Measurements from ENCODE around the gene CAPRIN2.

Gene CAPRIN2

DNA sequence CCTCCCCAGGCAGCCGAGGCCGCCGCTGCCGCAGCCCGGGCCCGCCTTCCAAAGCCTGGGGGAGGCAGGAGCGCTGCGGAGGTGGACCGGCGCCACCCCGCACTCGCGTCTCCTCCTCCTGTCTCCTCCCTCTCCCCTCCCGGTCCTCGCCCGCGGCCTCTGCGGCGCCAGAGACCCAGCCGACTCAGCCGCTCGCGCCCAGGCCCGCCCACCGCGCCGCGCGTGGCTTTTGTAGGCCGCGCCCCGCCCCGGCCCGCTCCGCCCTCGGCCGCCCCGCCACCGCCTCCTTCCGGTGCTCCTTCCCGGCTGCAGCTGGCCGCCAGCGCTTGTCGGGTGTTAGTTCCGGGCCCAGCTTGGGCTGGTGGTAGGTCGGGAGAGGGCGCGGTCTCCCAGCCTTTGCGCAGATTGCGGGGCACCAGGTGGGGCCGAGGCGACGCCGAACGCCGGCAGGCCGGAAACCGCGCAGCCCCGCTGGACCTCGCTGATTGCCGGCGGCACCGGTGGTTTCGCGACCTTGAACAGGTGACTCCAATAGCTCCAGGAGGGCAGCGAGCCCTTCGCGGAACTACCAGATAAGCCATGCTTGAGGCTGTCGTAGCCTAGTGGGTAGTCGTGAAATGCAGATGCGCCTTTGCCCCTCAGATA lies at the start of gene CAPRIN2:
TSS of gene CAPRIN2 (minus strand) at position 202 of the 645 bp plus-strand sequence. CDS start 1,431 bp downstream, outside the sequence.
- DNase-seq (ENCODE audit: low spot score) = peak; percentile 94

DNA sequence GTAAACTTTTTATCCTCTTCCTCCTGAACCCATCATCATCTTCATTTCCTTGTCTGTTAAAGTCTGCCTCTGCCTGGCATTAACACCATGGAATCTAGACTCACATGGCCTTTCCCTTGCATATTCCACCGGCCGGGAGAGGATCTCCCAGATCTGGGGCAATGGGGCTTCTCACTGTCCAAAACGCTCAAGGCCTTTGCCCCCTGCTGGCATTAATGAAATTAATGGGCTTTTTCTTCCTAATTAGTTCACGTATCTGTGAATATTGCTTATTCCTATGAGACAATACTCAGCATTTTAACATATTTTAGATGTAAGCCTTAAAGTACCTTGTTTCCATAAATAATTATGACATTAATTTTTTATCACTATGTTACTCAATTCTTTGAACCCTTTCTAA lies 42.9 kb upstream of the CAPRIN2 start:
- DNase-seq (ENCODE audit: low spot score) = no peak

DNA sequence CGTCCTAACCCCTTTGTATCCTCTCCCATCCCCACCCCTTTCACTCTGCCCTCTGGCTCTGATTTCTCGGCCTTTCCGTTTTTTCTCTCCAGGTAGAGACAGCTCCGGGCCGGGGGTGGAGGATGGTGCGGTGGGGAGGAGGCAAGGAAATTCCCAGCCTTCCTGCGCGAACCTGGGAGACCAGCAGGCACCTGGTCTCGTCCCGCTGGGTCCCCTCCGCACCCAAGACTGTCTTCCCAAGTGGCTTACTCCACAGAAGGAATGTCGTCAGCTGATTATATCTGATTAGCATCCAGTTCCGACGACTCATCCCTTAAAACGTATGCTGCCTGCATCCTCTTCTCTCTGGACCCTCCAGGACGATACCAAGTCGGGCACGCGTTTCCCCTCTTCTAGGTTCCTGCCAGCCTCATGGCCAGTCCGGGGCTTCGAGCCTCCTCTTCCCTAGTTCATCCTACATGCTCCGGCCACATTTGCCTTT lies 42.2 kb upstream of the CAPRIN2 start:
- DNase-seq (ENCODE audit: low spot score) = no peak

- DNase-seq (ENCODE audit: low spot score) = no peak
Observed at GRCh38 chr12:30796313-30796780, 41.6 kb upstream of the CAPRIN2 start.

GRCh38 chr12:30795410-30796312 lies 40.9 kb upstream of the CAPRIN2 start:
- peak; percentile 22 for DNase-seq (ENCODE audit: low spot score)

GRCh38 chr12:30794591-30795409 lies 40.0 kb upstream of the CAPRIN2 start:
- no peak for DNase-seq (ENCODE audit: low spot score)

GRCh38 chr12:30794020-30794419 lies 39.3 kb upstream of the CAPRIN2 start:
- DNase-seq (ENCODE audit: low spot score) = no peak

DNA sequence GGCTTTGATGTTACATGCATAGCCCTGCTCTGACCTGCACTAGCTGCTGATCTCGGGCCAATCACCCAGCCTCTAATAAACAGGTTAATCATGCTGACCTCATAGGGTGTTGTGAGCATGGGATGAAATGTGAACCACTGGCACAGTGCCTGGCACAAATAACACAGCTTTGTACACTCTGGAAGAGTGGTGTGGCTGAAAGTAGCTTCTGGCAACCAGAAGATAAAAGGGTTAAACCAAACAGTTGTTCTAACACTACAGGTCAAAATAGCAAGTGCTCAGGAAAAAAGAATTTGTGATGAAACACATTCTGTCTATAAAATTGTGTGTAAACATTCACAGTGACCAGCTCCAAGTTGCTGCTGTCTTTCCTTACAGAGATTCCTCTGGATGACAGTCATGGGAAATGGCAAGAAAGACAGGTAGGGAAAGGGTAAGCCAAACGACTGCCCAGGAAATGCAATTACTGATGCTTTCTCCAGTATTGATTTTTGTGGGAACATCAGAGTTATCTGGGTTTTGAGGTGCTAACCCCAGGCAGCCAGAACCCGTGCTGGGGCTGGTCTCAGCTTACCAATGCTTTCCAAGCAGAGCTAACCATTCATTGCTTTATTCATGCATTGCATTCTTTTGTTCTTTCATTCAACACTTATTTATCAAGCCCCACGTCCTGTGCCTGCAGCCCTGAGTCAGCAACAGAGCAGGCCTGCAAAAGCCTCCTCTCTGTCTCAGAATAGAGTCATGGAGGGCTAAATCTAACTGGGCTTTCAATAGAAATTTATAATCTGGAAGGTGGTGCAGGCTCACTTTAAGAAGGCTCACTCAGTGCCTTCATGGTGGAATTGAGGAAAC lies 38.1 kb upstream of the CAPRIN2 start:
- no peak for DNase-seq (ENCODE audit: low spot score)

GRCh38 chr12:30792085-30792484 lies 37.3 kb upstream of the CAPRIN2 start:
- DNase-seq (ENCODE audit: low spot score) = no peak

- DNase-seq (ENCODE audit: low spot score) = no peak
Observed at GRCh38 chr12:30788754-30789153, 34.0 kb upstream of the CAPRIN2 start.

- no peak for DNase-seq (ENCODE audit: low spot score)
Observed at GRCh38 chr12:30785630-30786029, 30.9 kb upstream of the CAPRIN2 start.

DNA sequence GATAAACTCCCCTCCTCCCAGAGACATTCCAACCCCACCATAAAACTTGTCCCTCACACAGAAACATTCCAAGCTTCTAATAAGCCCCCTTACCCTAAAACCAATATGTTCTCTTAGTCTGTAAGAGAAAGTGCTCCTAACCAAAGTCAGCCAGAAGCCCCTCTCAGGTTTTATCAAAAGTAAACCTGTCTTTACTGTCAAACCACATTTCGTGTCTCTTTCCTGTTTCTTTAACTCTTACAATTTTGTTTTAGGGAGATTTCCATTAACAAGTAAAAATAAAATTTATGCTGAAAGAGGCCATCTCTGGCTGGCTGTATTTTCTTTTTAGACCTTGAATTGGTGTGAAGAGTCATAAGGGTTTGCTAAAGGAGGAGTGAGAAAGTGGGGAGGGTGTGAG lies 29.8 kb upstream of the CAPRIN2 start:
- DNase-seq (ENCODE audit: low spot score) = no peak

DNA sequence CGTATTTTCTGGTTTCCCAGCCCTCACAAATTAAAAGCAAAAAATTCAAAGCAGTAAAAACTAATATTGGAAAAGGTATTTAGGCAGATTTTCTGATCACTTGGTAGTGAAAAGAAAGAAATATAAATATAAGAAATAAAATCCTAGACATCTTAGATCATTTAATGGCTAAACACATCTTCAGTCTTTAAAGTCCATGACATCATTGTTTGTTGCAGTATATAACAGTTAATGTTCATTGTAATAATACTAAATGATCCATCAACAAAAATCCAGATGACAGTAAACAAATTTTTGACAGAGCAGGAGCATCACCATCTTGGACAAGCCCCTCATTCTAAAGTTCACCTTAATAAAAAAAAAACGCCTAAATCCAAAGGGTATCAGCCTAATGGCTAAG lies 29.2 kb upstream of the CAPRIN2 start:
- DNase-seq (ENCODE audit: low spot score) = no peak

- DNase-seq (ENCODE audit: low spot score) = no peak
Observed at GRCh38 chr12:30782316-30783173, 27.8 kb upstream of the CAPRIN2 start.

DNA sequence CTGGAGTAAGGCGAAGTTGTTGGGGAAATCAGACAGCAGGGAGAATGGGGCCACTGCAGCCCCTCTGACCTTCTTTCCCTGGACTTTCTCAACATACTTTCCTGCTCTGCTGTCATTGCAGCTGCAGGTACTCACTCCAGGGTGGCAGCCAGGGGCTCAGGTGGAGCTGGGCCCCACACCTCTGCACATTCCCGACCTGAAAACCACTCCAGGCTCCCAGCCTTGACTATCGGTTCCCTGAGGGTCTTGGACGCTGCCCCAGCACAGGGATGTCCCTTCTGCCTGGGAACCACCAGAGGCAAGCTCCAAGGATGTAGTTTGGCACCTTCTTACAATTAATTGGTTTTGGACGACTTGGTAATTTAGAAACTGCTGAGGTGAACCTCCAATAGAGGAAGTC lies 24.8 kb upstream of the CAPRIN2 start:
- DNase-seq (ENCODE audit: low spot score) = no peak

DNA sequence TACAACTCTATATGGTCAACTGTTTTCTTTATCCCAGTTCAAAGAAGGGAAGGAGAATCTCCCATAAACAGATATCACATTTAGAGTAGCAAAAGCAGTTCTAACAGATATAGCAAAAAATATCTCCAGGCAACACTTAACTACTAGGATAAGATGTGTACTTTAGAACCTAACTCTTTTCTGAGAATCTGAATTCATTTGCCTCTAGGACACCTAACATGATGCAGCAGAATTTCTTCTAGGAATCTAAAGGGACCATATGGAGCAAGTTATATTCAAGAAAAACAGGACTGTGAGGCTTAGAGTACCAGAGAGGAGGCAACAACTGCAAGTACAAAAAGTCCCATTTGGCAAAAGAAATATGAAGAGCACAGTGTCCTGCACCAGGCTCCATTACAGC lies 24.4 kb upstream of the CAPRIN2 start:
- DNase-seq (ENCODE audit: low spot score) = no peak

- no peak for DNase-seq (ENCODE audit: low spot score)
Observed at GRCh38 chr12:30774599-30774998, 19.8 kb upstream of the CAPRIN2 start.

- no peak for DNase-seq (ENCODE audit: low spot score)
Observed at GRCh38 chr12:30769802-30770201, 15.1 kb upstream of the CAPRIN2 start.

GRCh38 chr12:30764251-30764650 lies 9.5 kb upstream of the CAPRIN2 start:
- DNase-seq (ENCODE audit: low spot score) = no peak

GRCh38 chr12:30763053-30763452 lies 8.3 kb upstream of the CAPRIN2 start:
- no peak for DNase-seq (ENCODE audit: low spot score)
